ENCODE results near the gene MLX. TPM values are rescaled to one million over a fixed set of nuclear protein-coding genes. Genes with fewer than 3 reads are reported as not detected.

The MLX gene
- total and polyA plus RNA-seq, 10 of the 15 experiments (the other 5 are each of a cell fraction or from before 2014, with no cell fraction given), result 34.4 to 65.0 (median 44.4) TPM

GRCh38 chr17:42554250-42555121, 12.4 kb upstream of the MLX start (continued):
- TF ChIP-seq MTA2 (IDR thresholded peaks at IDR 0.05; ENCODE audit: low read depth), result peak; percentile 47; the same call in 1 of the 2 replicates
- TF ChIP-seq, protein P1, sequence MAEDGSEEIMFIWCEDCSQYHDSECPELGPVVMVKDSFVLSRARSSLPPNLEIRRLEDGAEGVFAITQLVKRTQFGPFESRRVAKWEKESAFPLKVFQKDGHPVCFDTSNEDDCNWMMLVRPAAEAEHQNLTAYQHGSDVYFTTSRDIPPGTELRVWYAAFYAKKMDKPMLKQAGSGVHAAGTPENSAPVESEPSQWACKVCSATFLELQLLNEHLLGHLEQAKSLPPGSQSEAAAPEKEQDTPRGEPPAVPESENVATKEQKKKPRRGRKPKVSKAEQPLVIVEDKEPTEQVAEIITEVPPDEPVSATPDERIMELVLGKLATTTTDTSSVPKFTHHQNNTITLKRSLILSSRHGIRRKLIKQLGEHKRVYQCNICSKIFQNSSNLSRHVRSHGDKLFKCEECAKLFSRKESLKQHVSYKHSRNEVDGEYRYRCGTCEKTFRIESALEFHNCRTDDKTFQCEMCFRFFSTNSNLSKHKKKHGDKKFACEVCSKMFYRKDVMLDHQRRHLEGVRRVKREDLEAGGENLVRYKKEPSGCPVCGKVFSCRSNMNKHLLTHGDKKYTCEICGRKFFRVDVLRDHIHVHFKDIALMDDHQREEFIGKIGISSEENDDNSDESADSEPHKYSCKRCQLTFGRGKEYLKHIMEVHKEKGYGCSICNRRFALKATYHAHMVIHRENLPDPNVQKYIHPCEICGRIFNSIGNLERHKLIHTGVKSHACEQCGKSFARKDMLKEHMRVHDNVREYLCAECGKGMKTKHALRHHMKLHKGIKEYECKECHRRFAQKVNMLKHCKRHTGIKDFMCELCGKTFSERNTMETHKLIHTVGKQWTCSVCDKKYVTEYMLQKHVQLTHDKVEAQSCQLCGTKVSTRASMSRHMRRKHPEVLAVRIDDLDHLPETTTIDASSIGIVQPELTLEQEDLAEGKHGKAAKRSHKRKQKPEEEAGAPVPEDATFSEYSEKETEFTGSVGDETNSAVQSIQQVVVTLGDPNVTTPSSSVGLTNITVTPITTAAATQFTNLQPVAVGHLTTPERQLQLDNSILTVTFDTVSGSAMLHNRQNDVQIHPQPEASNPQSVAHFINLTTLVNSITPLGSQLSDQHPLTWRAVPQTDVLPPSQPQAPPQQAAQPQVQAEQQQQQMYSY (CRISPR knock-in tag; IDR thresholded peaks at IDR 0.05), result no peak
- TF ChIP-seq CUX1 (IDR thresholded peaks at IDR 0.05; ENCODE audit: insufficient replicate concordance, low read depth, low read length), result no peak
- peak; percentile 28; the same call in 1 of the 2 replicates for TF ChIP-seq BACH1 (IDR thresholded peaks at IDR 0.05; ENCODE audit: borderline replicate concordance)
- 0 out of 2 replicates have a peak, but pooled peaks have one; percentile 42 for TF ChIP-seq TCF3 (IDR thresholded peaks at IDR 0.05; ENCODE audit: borderline replicate concordance, insufficient read depth, low read depth, low read length)
- TF ChIP-seq FOXK2 (IDR thresholded peaks at IDR 0.05), result no peak
- TF ChIP-seq ZNF24 (IDR thresholded peaks at IDR 0.05), result no peak
- TF ChIP-seq, protein P2, sequence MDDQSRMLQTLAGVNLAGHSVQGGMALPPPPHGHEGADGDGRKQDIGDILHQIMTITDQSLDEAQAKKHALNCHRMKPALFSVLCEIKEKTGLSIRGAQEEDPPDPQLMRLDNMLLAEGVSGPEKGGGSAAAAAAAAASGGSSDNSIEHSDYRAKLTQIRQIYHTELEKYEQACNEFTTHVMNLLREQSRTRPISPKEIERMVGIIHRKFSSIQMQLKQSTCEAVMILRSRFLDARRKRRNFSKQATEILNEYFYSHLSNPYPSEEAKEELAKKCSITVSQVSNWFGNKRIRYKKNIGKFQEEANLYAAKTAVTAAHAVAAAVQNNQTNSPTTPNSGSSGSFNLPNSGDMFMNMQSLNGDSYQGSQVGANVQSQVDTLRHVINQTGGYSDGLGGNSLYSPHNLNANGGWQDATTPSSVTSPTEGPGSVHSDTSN (IDR thresholded peaks at IDR 0.05; ENCODE audit: insufficient replicate concordance, low read depth, low read length), result no peak
- no peak for TF ChIP-seq FOS (IDR thresholded peaks at IDR 0.05; ENCODE audit: borderline replicate concordance, extremely low read depth, insufficient read length)
- 0 out of 2 replicates have a peak, but pooled peaks have one; percentile 21 for TF ChIP-seq SIN3A (IDR thresholded peaks at IDR 0.05; ENCODE audit: low read depth, low read length)
- TF ChIP-seq CHD2 (IDR thresholded peaks at IDR 0.05; ENCODE audit: borderline replicate concordance, low read depth, low read length), result no peak; the same call in 1 of the 2 replicates
- no peak for TF ChIP-seq RAD51 (IDR thresholded peaks at IDR 0.05)
- TF ChIP-seq MEF2A (IDR thresholded peaks at IDR 0.05; ENCODE audit: insufficient read depth, low read depth, low read length), result 0 out of 2 replicates have a peak, but pooled peaks have one; percentile 26
